HG03095 (cell line): Measurements from ENCODE around the gene BPIFB2.
"Not testable (repeated sequence)": the region's sequence is repeated elsewhere in the genome, so short reads cannot be mapped to it uniquely, and the experiment has no call there.

ENCODE experiments used
- ATAC-seq: cut with Tn5 transposase; IDR thresholded peaks from one replicate; pipeline ENCODE4 v1.9.1; 2021; ENCODE audit warnings: moderate library complexity; ENCODE audit not compliant: unreplicated experiment

The BPIFB2 gene, protein sequence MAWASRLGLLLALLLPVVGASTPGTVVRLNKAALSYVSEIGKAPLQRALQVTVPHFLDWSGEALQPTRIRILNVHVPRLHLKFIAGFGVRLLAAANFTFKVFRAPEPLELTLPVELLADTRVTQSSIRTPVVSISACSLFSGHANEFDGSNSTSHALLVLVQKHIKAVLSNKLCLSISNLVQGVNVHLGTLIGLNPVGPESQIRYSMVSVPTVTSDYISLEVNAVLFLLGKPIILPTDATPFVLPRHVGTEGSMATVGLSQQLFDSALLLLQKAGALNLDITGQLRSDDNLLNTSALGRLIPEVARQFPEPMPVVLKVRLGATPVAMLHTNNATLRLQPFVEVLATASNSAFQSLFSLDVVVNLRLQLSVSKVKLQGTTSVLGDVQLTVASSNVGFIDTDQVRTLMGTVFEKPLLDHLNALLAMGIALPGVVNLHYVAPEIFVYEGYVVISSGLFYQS

DNA sequence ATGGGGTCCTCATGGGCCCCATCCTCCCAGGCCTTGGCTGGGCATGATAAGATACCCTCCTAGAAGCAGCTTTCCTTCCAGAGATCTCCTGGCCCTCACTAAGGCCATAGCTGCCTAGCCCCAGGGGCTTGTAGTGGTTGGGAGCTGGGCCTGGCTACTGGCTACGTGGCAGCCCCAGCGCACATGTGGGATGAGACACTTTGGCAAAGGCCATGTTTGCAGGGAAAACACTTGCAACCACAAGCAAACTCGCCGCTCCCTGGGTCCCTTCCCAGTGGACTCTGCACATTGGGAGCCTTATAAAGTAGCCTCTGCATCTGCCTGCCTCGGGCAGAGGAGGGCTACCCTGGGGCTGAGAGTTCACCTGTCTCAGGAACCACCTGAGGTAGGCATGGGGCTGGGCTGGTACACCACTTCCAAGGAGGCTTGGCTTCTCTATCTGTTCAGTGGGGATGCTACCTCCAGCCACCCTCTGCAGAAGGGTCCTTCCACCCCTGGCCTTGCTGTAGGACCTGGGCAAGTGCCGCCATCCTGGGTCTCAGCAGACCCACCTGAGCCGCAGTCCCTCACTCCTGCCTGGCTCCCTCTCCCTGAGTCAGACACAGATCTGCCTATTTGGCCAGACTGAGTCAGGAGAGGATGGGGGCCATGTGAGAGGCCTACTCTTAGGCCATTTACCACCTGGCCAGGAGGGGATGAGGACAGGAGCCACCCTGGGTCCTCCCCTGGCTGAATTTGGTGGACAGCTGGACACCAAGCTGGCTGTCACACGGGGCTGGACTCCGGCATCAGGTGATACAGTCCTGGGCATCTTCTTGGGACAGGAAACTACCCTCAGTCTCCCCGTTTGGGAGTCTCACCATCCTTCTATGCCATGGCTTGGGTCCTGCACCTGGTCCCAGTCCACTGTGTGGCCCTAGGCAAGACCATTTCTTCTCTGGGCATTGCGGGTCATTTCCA is at the start of gene BPIFB2:
Gene BPIFB2, plus strand, starts transcription at position 329 of the 960 bp plus-strand sequence. CDS start 871 bp downstream, outside the sequence.
- ATAC-seq, result no peak

DNA sequence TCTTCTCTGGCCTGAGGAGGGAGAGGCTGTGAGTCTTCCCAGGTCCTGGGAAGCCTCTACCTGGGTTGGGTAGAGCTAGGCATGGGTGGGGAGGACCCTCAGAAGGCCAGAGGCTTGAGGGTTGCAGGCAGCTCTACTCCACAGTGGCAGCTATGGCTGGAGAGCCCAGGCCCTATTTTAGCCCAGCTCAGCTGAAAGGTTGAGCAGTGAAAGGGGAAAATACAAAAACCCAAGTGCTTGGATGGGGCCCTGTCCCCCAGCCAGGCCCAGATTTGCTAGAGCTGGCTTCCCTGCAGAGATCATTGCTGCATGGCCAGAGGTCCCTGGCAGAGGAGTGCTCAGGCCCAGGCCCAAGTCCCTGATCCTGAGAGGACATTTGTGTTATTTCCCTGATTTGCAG is 48.9 kb upstream of the BPIFB2 start:
- ATAC-seq, result no peak

DNA sequence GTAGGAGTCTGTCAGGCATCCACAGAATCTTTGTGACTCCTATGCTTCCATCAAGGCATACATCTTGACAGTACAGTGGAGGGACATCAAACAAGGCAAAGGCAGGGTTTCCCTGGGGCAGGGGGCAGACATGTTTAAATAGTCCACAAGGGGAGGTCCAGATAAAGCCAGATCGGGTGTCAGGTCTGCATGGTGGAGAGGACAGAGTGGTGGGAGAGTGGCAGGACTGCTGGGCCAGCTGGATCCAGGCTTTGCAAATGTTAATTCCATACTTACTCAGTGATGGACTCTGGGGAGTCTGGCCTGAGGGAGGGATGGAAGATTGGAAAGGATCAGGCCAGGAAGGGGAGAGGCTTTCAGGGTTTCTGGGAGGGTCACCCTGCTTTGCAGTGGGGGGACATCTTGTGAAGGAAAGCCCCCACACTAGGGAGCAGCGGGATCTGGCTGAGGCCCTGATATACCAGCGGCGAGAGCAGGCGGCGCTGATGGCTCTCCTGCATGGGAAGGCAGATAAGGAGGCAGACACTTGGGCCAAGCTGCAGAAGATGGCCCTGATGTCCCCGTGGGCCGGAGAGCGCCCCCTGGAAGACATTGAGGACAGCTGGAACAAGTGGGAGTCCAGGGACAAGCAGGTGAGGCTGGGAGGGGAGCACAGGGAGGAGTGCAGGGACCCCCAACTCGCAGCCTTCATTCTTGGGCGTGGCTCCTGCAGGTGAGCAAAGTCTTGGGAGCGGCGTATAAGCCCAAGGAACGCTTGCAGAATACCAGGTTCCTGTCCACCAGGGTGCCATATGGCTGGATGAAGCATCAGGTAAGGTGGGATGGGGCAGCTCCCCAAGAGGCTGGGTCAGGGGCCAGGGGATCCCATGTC is 47.9 kb upstream of the BPIFB2 start:
- ATAC-seq, result no peak

DNA sequence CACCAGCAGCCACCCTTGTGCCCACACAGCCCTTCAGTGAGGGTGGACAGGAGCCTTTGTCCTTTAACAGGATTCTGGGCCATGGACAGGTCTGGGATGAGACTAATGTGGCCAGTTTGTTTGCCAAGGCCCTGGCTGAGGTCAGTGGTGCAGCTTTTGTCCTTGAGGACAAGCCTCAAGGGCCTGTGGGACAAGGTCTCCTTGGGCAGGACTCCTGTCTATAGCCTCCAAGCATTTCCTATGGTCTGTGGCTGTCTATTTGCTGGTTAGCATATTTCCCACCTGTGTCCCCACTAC is 47.3 kb upstream of the BPIFB2 start:
- ATAC-seq, result no peak

DNA sequence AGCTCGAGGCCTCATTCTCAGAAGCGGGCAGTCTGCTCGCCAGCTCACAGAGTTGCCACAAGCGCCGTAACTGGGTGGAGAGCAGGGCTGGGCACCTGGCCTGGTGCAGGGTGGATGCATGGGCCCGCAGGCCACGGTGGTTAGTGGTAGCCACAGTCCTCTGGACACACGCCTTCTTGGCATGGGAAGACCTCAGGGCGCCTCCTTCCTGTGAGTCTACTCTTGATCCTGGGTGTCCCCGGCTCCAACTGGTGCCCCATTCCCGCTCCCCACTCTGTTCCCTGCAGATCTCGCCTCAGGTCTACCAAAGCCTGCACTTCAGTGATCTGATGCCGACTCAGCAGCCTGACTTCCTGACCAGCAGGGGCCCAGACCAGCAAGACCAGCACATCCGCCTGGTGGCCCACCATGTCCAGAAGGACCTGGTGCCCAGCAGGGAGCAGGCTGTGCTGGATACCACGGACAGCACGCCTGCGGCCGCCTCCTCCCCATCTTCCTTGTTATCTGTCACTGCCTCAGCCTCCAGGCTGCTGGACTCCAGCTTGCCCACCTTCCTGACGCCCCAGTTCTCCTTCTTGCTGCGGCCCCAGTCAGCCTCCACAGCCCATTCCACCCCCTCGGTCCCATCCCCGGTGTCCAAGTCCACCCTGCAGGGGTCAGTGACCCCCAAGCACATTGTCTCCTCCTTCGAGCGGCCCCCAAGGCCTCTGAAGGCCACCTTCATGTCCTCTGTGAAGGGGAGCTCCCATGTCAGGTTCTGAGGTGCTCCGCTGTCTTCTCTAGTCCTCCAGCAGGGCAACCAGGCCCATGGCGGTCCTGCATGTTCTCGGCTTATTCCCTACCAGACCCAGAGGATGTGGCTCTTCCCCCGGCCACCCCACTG is 46.4 kb upstream of the BPIFB2 start:
- ATAC-seq, result no peak

DNA sequence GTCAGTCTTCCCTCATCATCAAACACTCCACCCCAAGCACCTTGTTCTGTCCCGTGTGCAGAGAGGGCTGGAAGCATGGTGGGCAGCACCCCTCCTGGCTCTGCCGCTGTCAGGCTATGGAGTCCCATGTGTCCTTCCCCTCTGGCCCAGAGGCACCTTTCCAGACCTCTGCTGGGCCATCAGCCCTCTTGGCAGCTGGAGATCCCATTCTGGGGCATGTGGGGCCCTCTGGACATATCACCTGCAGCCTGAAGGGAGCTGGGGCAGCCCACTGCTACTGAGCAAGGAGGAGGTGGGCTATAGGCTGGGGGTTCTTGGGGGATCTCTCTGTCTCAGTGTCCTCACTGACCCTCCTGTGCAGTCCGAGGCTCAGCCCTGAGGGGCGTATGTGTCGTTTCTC is 45.5 kb upstream of the BPIFB2 start:
- ATAC-seq, result no peak

DNA sequence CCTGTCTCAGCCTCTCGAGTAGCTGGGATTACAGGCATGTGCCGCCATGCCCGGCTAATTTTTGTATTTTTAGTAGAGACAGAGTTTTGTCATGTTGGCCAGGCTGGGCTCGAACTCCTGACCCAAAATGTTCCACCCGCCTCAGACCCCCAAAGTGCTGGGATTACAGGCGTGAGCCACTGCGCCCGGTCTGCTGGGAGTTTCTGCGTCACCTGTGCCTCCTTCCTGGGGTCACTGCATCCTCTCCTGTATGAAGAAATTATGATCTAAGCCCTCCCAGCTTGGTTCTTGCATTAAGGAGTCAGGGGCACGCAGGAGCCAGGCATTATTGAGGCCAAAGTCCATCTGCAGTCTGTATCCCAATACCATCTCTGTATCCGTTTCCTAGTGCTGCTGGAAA is 44.9 kb upstream of the BPIFB2 start:
- ATAC-seq, result not testable (repeated sequence)

DNA sequence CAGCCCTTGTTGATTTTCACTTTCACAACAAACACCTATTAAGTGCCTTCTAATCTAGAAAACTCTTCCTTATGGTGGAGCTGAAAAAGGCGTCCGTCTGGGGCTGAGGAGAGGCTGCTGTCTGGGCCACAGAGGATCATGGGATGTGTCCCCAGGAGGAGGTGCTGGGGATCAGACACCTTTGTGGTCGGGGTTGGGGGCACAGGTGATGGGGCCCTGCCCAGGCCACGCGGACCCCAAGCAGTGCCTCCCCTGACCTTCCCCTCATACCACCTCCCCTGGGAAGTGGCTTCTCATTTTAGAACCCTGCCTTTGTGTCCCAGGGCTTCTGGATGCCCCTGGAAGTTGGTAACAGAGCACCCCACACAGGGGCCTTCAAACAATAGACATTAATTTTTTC is 44.3 kb upstream of the BPIFB2 start:
- no peak for ATAC-seq

DNA sequence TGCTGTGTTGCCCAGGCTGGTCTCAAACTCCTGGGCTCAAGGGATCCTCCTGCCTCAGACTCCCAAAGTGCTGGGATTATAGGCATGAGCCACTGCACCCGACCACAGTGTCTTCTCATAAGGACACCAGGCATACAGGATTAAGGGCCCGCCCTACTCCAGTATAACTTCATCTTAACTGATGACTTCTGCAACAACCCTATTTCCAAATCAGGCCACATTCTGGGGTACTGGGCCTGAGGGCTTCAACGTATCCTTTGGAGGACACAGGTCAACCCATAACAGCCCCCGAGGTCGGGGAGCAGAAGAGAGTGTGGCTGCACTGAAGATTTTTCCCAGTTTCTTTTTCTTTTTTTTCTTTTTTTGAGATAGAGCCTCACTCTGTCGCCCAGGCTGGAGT is 42.9 kb upstream of the BPIFB2 start:
- ATAC-seq, result no peak

DNA sequence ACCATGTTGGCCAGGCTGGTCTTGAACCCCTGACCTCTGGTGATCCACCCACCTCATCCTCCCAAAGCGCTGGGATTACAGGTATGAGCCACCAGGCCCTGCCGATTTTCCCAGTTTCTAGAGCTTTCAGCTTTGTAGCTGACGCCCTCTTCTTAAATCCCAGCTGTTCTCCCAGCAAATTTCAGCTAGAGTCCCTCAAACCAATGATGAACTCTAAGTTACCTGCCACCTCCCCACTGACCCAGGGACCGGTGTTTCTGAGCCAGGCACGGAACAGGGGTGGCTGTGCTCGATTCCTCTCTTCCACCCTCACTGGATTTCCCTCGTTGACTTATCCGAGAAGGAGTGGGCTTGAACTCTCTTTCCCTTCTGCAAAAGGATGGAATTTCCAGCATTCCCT is 42.4 kb upstream of the BPIFB2 start:
- no peak for ATAC-seq

DNA sequence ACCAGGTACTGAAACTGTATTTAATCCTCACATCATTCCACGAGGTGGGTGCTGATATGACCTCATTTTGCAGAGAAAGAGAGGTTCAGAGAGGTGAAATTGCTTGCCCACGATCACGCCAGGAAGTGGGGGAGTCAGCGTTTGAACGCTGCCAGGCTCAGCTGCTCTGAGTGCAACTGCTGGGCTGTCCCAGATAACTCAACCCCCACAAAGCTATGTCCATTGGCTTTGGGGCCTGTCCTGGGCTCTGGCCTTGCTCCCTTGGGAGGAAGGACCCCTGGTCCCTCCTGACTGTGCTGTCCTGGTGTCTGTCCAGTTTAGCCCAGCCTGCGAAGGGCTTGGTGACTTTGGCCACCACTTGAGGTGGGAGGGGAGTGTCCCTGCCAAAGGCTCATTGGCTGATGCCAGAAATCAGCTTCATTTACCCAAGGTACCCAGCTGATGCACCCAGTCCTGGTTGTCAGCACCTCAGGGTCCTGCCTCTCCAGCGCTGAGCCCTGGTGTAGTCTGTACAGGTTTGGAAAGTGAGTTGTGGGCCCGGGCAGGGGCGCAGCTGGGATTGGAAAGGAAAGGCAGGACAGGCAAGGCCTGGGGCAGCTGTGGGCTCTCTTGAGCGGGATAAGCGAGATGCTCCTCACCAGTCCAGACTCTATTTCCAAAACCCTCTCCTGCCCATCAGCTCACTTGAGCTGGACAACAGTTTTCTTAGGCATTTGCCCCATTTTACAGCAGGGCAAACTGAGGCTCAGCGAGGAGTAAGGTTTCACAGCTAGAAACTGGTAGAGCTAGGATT is 41.7 kb upstream of the BPIFB2 start:
- ATAC-seq, result no peak

DNA sequence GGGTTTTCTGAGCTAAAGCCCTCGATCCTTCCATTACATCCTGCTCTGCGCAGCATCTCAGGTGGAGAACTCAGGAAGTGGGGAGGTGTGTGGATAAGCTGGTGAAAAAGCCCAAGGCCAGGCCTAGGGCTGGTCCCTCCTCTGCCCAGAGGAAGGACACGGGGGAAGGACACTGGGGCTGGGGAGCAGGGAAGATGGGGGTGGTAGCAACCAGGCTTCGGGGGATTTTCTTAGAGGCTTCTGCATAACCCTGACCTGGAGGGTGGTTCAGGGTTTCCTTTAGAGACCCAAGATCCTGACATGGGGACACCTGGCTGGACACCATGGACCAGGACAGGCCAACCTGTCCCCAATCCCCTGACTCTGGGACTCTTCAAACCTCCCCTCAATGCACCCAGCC is 41.1 kb upstream of the BPIFB2 start:
- ATAC-seq, result no peak

DNA sequence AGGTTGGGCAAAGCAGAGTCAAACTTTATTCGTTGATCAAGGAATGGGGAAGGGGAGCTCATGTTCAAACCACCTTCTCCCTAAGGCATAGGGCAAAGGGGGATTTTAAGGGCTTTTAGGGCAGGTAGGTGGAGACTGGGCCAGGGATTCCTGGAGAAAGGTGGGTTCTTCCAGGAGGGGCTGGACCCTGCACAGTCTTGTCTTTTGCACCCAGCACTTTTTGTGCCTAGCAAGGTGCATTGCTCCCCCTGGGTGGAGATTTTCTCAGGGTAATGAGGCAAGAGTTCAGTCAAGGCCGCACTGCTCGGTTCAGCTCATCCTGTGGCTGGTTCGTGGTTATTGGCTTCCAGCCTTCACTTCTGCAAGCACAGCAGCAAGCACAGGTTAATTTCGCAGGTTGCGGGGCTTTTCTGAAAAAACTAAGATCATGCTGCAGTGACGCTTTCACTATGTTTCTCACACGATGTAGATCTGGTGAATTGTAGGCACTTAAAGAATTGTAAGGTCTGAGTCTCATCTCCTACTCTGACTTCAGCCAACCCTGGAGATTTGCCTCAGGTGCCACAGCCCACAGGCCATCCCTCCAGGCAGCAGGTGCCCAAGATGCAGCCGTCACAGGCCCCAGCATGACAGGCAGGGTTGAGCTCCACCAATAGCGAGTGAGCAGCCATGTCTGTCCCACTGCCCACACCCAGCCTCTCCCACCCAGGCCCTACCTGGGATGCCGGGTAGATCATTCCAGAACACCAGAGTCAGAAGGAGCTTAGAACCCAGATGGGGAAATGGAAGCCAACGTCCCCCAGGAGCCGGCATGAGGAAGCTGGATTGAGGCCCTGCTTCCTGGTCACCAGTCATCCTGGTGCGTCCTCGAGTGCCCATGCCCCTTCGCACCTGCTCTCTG is 40.4 kb upstream of the BPIFB2 start:
- ATAC-seq, result no peak

DNA sequence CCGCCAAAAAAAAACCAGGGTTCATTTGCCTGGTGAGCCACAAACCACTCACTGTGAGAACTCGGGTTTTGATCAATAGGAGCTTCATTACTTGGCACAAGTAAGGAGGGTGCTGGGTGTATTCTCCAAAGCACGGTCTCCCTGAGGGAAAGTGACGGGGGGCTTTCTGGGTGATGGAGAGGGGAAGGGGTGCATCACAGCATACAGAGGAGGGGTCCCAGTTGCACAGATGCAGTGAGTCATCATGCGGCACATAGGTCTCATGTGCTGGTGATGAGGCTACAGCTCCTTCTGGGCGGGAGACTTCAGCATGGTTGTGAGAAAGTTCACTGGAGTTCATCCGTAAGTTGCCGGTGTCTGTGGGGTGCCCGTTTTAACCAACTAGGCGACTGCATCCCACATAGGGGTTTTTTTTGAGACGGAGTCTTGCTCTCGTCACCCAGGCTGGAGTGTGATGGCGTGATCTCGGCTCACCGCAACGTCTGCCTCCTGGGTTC is 39.5 kb upstream of the BPIFB2 start:
- no peak for ATAC-seq

DNA sequence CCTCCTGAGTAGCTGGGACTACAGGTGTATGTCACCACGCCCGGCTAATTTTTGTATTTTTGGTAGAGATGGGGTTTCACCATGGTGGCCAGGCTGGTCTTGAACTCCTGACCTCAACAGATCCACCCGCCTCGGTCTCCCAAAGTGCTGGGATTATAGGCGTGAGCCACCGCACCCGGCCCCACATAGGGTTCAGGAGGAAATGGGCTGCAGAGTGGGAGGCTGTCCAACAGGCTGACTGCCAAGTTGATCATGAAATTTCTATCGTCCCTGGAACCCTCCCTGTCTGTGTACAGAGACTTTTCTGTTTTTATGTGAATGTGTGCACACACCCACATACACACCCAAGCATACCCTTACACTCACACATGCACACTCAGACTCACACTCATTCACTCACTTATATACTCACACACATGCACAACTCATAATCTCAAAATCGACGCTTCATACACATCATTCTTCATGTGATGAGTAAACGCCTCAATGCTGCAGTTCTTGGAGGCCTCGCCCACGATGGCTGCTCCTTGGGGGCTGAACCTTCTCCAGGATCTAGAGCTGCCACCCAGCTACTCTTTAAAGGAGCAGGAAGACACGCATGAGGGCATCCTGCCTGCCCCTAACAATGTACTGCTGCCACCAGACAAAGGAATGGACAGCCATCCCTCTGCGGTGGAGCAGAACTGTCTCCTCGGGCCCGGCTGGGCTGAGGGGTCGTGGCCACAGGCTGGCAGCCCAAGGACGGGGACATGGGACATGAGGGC is 38.8 kb upstream of the BPIFB2 start:
- no peak for ATAC-seq

DNA sequence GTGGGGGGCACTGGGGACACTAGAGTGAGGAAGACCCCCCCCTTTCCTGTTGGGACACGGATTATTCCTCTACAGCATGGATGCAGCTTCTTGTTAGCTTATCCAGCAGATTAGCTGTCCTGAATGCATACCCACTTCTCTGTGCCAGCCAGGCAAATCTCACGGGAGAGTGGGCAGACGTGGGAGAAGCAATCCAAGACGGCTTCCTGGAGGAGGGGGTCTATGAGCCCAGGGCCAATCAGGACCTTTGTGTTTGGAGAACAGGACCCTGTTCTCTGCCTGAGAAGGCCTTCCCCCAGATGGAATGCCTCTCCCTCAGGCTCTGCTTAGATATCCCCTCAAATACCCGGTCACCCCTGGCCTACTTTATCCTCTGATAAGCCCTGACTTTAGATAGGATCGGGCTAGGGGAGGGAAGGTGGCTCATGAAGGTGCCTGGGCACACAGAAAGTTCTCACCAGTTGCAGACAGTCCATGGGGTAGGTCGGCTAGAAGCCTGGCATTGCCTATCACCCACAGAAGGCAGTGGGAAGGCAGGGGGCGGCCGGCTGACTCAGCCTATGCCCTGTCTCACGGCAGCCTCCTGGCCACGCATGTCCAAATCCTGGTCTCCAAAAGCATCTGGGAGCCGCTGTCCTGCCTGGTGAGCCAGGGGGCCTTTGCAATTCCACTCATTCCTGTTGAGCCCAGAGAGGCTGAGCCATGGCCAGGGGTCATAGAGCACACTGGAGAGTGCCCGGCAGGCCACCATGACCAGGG is 38.0 kb upstream of the BPIFB2 start:
- no peak for ATAC-seq
